Measurements from ENCODE around the gene HPS4.

- TF ChIP-seq CTCF (conservative IDR thresholded peaks at IDR 0.05 in 1 of 2, IDR thresholded peaks at IDR 0.05 in 1 of 2; ENCODE audit: extremely low read depth in 1 of 2, insufficient read depth in 1 of 2, low read depth in 1 of 2, low read length in 2 of 2) (no peak), EZH2 (IDR thresholded peaks at IDR 0.05; ENCODE audit: borderline replicate concordance, low read length) (no peak)
Observed at GRCh38 chr22:26450453-26451185, 33.0 kb downstream of the HPS4 start.

Data from mammary epithelial cell (primary cell).